Head of caudate nucleus (tissue), 42 donors: ENCODE data around the gene TASP1.
A peak's percentile ranks its signal among the peaks of the same experiment; 100 is the strongest.
"Not testable (repeated sequence)": the region's sequence is repeated elsewhere in the genome, so short reads cannot be mapped to it uniquely, and the experiment has no call there.

Experiments
- DNase-seq, 42 donors: peaks; one replicate each; pipeline versions ENCODE4 v3.0.0 to v3.0.0-alpha.2; 2020 to 2021; ENCODE audit warnings: mixed read lengths in 7 of 42
- intact Hi-C: fragments of 100-400 bp; cut with DNase I; formaldehyde crosslinking; loops from one replicate; pipeline ENCODE4 v1.15.0; 2022

Gene TASP1

GRCh38 chr20:13654463-13655023 lies 15.8 kb upstream of the TASP1 start:
- intact Hi-C loops = no loop called here
- no peak for DNase-seq

GRCh38 chr20:13650474-13650873 lies 11.7 kb upstream of the TASP1 start:
- DNase-seq = no peak
- intact Hi-C loops = no loop called here

GRCh38 chr20:13648291-13649228 lies 9.8 kb upstream of the TASP1 start:
- intact Hi-C loops = no loop called here
- no peak for DNase-seq

- no peak for DNase-seq
- intact Hi-C loops = no loop called here
These were observed 5.3 kb upstream of the TASP1 start for GRCh38 chr20:13644010-13644409.

- no peak for DNase-seq
- intact Hi-C loops = no loop called here
These were observed 392 bp upstream of the TASP1 start for GRCh38 chr20:13639150-13639497.

- intact Hi-C loops = no loop called here
- peak in 1 of 42 donors; percentile 5 for DNase-seq
These were observed 603 bp downstream of the TASP1 start for GRCh38 chr20:13638162-13638495.

GRCh38 chr20:13632431-13632830 lies 6.3 kb downstream of the TASP1 start:
- intact Hi-C loops = no loop called here

GRCh38 chr20:13627525-13627924 lies 11.2 kb downstream of the TASP1 start:
- intact Hi-C loops, DNase-seq: not testable (repeated sequence)

More at GRCh38 chr20:13632431-13632830, 6.3 kb downstream of the TASP1 start:
- DNase-seq = no peak

- intact Hi-C loops = no loop called here
- no peak for DNase-seq
These were observed 12.0 kb downstream of the TASP1 start for GRCh38 chr20:13626724-13627123.

GRCh38 chr20:13625304-13625979 lies 13.3 kb downstream of the TASP1 start:
- intact Hi-C loops = no loop called here
- DNase-seq = no peak

GRCh38 chr20:13619415-13619814 lies 19.3 kb downstream of the TASP1 start:
- DNase-seq, intact Hi-C loops: not testable (repeated sequence)

- DNase-seq, intact Hi-C loops: not testable (repeated sequence)
These were observed 20.3 kb downstream of the TASP1 start for GRCh38 chr20:13618456-13618855.

- intact Hi-C loops, DNase-seq: not testable (repeated sequence)
These were observed 21.1 kb downstream of the TASP1 start for GRCh38 chr20:13617585-13617984.

GRCh38 chr20:13616713-13617112 lies 22.0 kb downstream of the TASP1 start:
- intact Hi-C loops = not testable (repeated sequence)

GRCh38 chr20:13613917-13614316 lies 24.8 kb downstream of the TASP1 start:
- DNase-seq = no peak
- intact Hi-C loops = no loop called here

More at GRCh38 chr20:13616713-13617112, 22.0 kb downstream of the TASP1 start:
- DNase-seq = not testable (repeated sequence)

GRCh38 chr20:13611611-13612125 lies 27.1 kb downstream of the TASP1 start:
- DNase-seq = no peak
- intact Hi-C loops = no loop called here

GRCh38 chr20:13610184-13610583 lies 28.5 kb downstream of the TASP1 start:
- intact Hi-C loops = no loop called here
- no peak for DNase-seq

GRCh38 chr20:13608066-13608465 lies 30.7 kb downstream of the TASP1 start:
- DNase-seq = no peak
- intact Hi-C loops = no loop called here

GRCh38 chr20:13593423-13593822 lies 45.3 kb downstream of the TASP1 start:
- DNase-seq, intact Hi-C loops: not testable (repeated sequence)

GRCh38 chr20:13588049-13588448 lies 50.7 kb downstream of the TASP1 start:
- no peak for DNase-seq
- intact Hi-C loops = no loop called here
